Astrocyte (in vitro differentiated cells and primary cell): ENCODE data around the gene ORAI3.

Experiments used
- CTCF ChIP-seq: IDR thresholded peaks from 2 replicates; pipeline ENCODE4 v1.5.1; 2011; ENCODE audit warnings: low read depth, mild to moderate bottlenecking, inconsistent platforms, low read length, moderate library complexity; ENCODE audit not compliant: insufficient read depth
- EZH2 ChIP-seq: IDR thresholded peaks from 2 replicates; pipeline ENCODE4 v1.6.1; 2012; ENCODE audit warnings: mild to moderate bottlenecking, low read length, inconsistent platforms; ENCODE audit not compliant: insufficient read depth

DNA sequence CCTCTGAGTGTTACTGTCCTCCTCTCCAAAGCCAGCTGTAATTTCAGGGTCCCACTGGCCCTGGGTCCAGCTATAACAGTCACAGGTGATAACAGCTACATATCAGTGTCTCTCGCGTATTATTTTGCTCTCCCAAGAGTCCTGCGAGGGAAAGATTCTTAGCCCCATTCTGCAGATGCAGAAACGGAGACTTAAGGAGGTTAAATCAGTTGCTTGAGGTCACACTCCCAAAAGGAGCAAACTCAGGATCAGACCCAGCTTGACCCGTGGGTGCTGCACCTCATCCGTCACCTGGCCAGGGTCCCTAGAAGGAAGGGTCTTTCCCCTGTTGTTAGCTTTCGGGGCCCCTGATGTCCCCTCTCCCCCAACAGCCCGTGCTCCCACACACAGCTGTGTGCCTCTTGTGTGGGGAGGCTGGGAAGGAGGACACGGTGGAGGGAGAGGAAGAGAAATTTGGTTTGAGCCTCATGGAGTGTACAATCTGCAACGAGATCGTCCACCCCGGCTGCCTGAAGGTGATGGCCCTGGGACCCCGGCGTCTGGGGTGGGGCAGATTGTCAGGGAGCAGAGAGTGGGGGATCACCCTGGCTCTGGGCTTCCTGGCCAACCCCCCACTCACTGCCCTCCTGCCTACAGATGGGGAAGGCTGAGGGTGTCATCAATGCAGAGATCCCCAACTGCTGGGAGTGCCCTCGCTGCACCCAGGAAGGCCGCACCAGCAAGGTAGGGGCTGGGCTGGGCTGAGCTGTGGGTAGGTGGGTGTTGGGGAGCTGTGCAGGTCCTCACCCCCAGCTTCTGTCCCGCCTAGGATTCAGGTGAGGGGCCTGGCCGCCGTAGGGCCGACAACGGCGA, 21.7 kb upstream of the ORAI3 start:
- no peak for TF ChIP-seq CTCF
- no peak for TF ChIP-seq EZH2
